K562 (cell line): Measurements from ENCODE around the gene C1orf174. TPM values are rescaled to one million over a fixed set of nuclear protein-coding genes. Genes with fewer than 3 reads are reported as not detected.
A peak's percentile ranks its signal among the peaks of the same experiment; 100 is the strongest.

ENCODE experiments used
- BCOR ChIP-seq: fragments of 450-650 bp; IDR thresholded peaks from 2 replicates; pipeline ENCODE4 v1.6.1; 2016
- EHMT2 ChIP-seq: fragments of 450-650 bp; IDR thresholded peaks from 2 replicates; pipeline ENCODE4 v1.6.1; 2018; ENCODE audit warnings: antibody characterized with exemption
- HMG20A ChIP-seq: fragments of 450-650 bp; formaldehyde crosslinking; conservative IDR thresholded peaks from 2 replicates; pipeline ENCODE4 v1.4.0; 2020; ENCODE audit warnings: mild to moderate bottlenecking, mixed read lengths
- JUNB ChIP-seq: fragments of 450-650 bp; formaldehyde crosslinking; conservative IDR thresholded peaks from 2 replicates; pipeline ENCODE4 v1.4.0; 2020; ENCODE audit warnings: mild to moderate bottlenecking
- LARP7 ChIP-seq: fragments of 450-650 bp; IDR thresholded peaks from 2 replicates; pipeline ENCODE4 v1.6.1; 2016
- MAFF ChIP-seq: IDR thresholded peaks from 2 replicates; pipeline ENCODE4 v1.6.1; 2012; ENCODE audit warnings: low read length, improper control_type of control experiment
- MAFG ChIP-seq: fragments of 450-650 bp; conservative IDR thresholded peaks from 2 replicates; pipeline ENCODE4 v1.6.1; 2016; ENCODE audit warnings: missing genetic modification characterization, missing compliant biosample characterization
- MAZ ChIP-seq, 2 experiments: fragments of 450-650 bp in 1 of 2; sonication (generic) in 1 of 2; formaldehyde crosslinking; IDR thresholded peaks in 1 of 2; conservative IDR thresholded peaks in 1 of 2; 2 replicates each; pipeline versions ENCODE4 v1.4.0 to v1.5.0; 2020; ENCODE audit warnings: mild to moderate bottlenecking in 1 of 2, missing genetic modification reagents in 1 of 2
- MIER1 ChIP-seq: fragments of 450-650 bp; IDR thresholded peaks from 2 replicates; pipeline ENCODE4 v1.6.1; 2016; ENCODE audit warnings: antibody characterized with exemption, mild to moderate bottlenecking, low read depth
- MXI1 ChIP-seq: IDR thresholded peaks from 2 replicates; pipeline ENCODE4 v1.6.1; 2011; ENCODE audit warnings: low read depth, mild to moderate bottlenecking, improper control_type of control experiment, low read length
- NEUROD1 ChIP-seq: fragments of 150-350 bp; IDR thresholded peaks from 2 replicates; pipeline ENCODE4 v1.6.1; 2014; ENCODE audit warnings: borderline replicate concordance, low read length, low read depth; ENCODE audit not compliant: partially characterized antibody
- NFE2L1 ChIP-seq: fragments of 450-650 bp; IDR thresholded peaks from 2 replicates; pipeline ENCODE4 v1.6.1; 2016; ENCODE audit warnings: missing genetic modification characterization, low read depth, mild to moderate bottlenecking, missing compliant biosample characterization, moderate library complexity, borderline replicate concordance
- NR3C1 ChIP-seq: sonication (generic); formaldehyde crosslinking; IDR thresholded peaks from 2 replicates; pipeline ENCODE4 v1.8.1; 2022; ENCODE audit warnings: missing genetic modification reagents
- PCBP2 ChIP-seq: fragments of 200-400 bp; formaldehyde crosslinking; IDR thresholded peaks from 2 replicates; pipeline ENCODE4 v1.6.1; 2018; ENCODE audit warnings: low read length, low read depth, mild to moderate bottlenecking, moderate library complexity; ENCODE audit not compliant: poor library complexity, severe bottlenecking
- PHF8 ChIP-seq: fragments of 200-600 bp; sonication (generic); IDR thresholded peaks from 2 replicates; pipeline ENCODE4 v1.6.1; 2012; ENCODE audit warnings: mixed run types, mild to moderate bottlenecking, inconsistent platforms, low read length, moderate library complexity, borderline replicate concordance
- PML ChIP-seq: IDR thresholded peaks from 2 replicates; pipeline ENCODE4 v1.6.1; 2012; ENCODE audit warnings: low read length, inconsistent platforms
- SMAD3 ChIP-seq: fragments of 450-650 bp; formaldehyde crosslinking; conservative IDR thresholded peaks from 2 replicates; pipeline ENCODE4 v1.4.0; 2020; ENCODE audit warnings: mild to moderate bottlenecking
- STAG1 ChIP-seq: sonication (generic); formaldehyde crosslinking; IDR thresholded peaks from 2 replicates; pipeline ENCODE4 v1.5.0; 2020; ENCODE audit warnings: missing genetic modification reagents, borderline replicate concordance
- ZBTB40 ChIP-seq, 2 experiments: fragments of 450-650 bp in 1 of 2; sonication (generic) in 1 of 2; formaldehyde crosslinking in 1 of 2; IDR thresholded peaks; 2 replicates each; pipeline versions ENCODE4 v1.7.1 to v1.9.0; 2016 to 2022; ENCODE audit warnings: inconsistent platforms in 1 of 2, mild to moderate bottlenecking in 1 of 2, missing genetic modification reagents in 1 of 2
- ZNF212 ChIP-seq: fragments of 450-650 bp; formaldehyde crosslinking; IDR thresholded peaks from 2 replicates; pipeline ENCODE4 v1.4.0; 2020; ENCODE audit warnings: mild to moderate bottlenecking
- ZNF57 ChIP-seq: fragments of 450-650 bp; formaldehyde crosslinking; IDR thresholded peaks from 2 replicates; pipeline ENCODE4 v1.4.0; 2020; ENCODE audit warnings: mild to moderate bottlenecking, moderate library complexity
- polyA plus RNA-seq, 8 experiments: library from polyadenylated mRNA; depleted of rRNA in 4 of 8; stranded (reverse) in 5 of 8; unstranded in 3 of 8; fragments of >200 nt; fragmentation: Nextera tagmentation in 2 of 8; fragmentation: Illumina TruSeq in 1 of 8; extraction: Ambion mirVana in 2 of 8; extraction: Trizol in 1 of 8; gene quantifications; 2 replicates each; pipeline versions ENCODE4 v1.2.1 to v1.2.3, GENCODE V29; 2011 to 2014; ENCODE audit warnings: inconsistent platforms in 1 of 8, missing spikeins in 1 of 8
- total RNA-seq, 7 experiments: library from RNA; depleted of rRNA in 6 of 7; stranded (reverse); fragments of >200 nt in 6 of 7; fragmentation: Illumina TruSeq in 2 of 7; extraction: Trizol in 2 of 7; gene quantifications; 2 replicates each; pipeline versions ENCODE4 v1.2.1 to v1.2.3, GENCODE V29; 2011 to 2021; ENCODE audit warnings: low replicate concordance in 1 of 7
- TF ChIP-seq, protein P1 (sequence below): sonication (generic); formaldehyde crosslinking; IDR thresholded peaks from 2 replicates; pipeline ENCODE4 v1.8.0; 2022; ENCODE audit warnings: mild to moderate bottlenecking, low read depth, missing genetic modification reagents

Gene C1orf174
- total and polyA plus RNA-seq, 9 of the 15 experiments (the other 6 are each of a cell fraction or from before 2014, with no cell fraction given), result 38.5 to 64.9 (median 45.4) TPM

DNA sequence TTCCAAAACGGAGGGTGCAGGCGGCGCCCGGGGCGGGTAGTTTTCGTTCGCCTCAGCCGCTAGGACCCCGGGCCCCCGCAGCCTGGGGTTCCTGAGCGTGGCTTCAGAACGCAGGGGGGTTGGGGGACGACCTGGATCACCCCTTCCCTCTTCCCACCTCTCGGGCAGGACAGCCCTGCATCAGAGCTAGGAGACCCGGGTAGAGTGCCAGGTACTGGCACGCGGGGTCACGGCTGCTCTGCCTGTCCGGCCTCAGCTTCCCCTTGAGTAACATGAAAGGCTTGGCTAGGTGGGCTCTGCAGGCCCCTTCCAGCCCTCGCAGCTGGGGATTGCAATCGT, 42.3 kb downstream of the C1orf174 start (continued):
- TF ChIP-seq ZBTB40 (IDR thresholded peaks at IDR 0.05) (0 out of 2 replicates have a peak, but pooled peaks have one; percentile 12), ZBTB40 (CRISPR knock-in tag; IDR thresholded peaks at IDR 0.05) (no peak), PCBP2 (no peak), SMAD3 (CRISPR knock-in tag) (no peak), MAFF (no peak), JUNB (CRISPR knock-in tag) (no peak), NFE2L1 (tag) (no peak), ZNF212 (CRISPR knock-in tag) (no peak), MAFG (tag) (no peak), BCOR (no peak), NEUROD1 (no peak), MXI1 (no peak), PHF8 (no peak), ZNF57 (CRISPR knock-in tag) (no peak), NR3C1 (CRISPR knock-in tag) (0 out of 2 replicates have a peak, but pooled peaks have one; percentile 71), LARP7 (no peak), EHMT2 (no peak), STAG1 (no peak), MAZ (CRISPR knock-in tag; conservative IDR thresholded peaks at IDR 0.05 in 1 of 2, IDR thresholded peaks at IDR 0.05 in 1 of 2) (no peak), MIER1 (no peak), PML (no peak), HMG20A (CRISPR knock-in tag) (no peak)
- TF ChIP-seq, protein P1, sequence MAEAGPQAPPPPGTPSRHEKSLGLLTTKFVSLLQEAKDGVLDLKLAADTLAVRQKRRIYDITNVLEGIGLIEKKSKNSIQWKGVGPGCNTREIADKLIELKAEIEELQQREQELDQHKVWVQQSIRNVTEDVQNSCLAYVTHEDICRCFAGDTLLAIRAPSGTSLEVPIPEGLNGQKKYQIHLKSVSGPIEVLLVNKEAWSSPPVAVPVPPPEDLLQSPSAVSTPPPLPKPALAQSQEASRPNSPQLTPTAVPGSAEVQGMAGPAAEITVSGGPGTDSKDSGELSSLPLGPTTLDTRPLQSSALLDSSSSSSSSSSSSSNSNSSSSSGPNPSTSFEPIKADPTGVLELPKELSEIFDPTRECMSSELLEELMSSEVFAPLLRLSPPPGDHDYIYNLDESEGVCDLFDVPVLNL (CRISPR knock-in tag), result no peak
